ENCODE measurements around the gene ENTPD2. TPM values are rescaled to one million over a fixed set of nuclear protein-coding genes. Genes with fewer than 3 reads are reported as not detected.

ENTPD2 gene
- total and polyA plus RNA-seq, 4 donors = 0.09 to 0.40 (median 0.21) TPM

GRCh38 chr9:137016436-137016835 is 37.4 kb downstream of the ENTPD2 start:
- Histone ChIP-seq H3K27me3 (ENCODE audit: control insufficient read depth in 4 of 4, insufficient read depth in 4 of 4, low read length in 3 of 4) (no peaks in the 10 kb centered on the region), H3K27ac (ENCODE audit: low read depth in 1 of 2, low read length in 2 of 2) (no peak overlapping the region), H3K9me3 (ENCODE audit: control insufficient read depth in 4 of 4, low read length in 3 of 4) (no peaks in the 10 kb centered on the region), H3K4me1 (ENCODE audit: control insufficient read depth in 4 of 4, insufficient read depth in 4 of 4, low read length in 3 of 4) (no peaks in the 10 kb centered on the region), H3K9ac (ENCODE audit: low read depth in 1 of 2, low read length in 2 of 2) (no peak overlapping the region), H3K4me3 (ENCODE audit: low read depth in 1 of 3, low read length in 3 of 3) (no peak overlapping the region), H3K36me3 (ENCODE audit: control insufficient read depth in 4 of 4, insufficient read depth in 3 of 4, low read depth in 1 of 4, low read length in 3 of 4) (peaks cover 2 to 40% (median 19%) of the 10 kb centered on the region in 4 donors)
- no peak for TF ChIP-seq SP1 (IDR thresholded peaks at IDR 0.05)
- no peak for TF ChIP-seq ZBTB33 (IDR thresholded peaks at IDR 0.05)
- no peak for TF ChIP-seq ATF3 (IDR thresholded peaks at IDR 0.05)
- no peak for TF ChIP-seq TAF1 (conservative IDR thresholded peaks at IDR 0.05)
- no peak for TF ChIP-seq HNF4A (conservative IDR thresholded peaks at IDR 0.05)
- no peak for TF ChIP-seq HNF4G (IDR thresholded peaks at IDR 0.05)
- TF ChIP-seq YY1 (IDR thresholded peaks at IDR 0.05) = no peak
- TF ChIP-seq RAD21 (IDR thresholded peaks at IDR 0.05) = no peak
- no peak for TF ChIP-seq FOXA1 (IDR thresholded peaks at IDR 0.05)
- TF ChIP-seq EGR1 (IDR thresholded peaks at IDR 0.05; ENCODE audit: low read depth in 2 of 2) = no peak
- TF ChIP-seq MAX (IDR thresholded peaks at IDR 0.05) = no peak
- no peak for TF ChIP-seq REST (IDR thresholded peaks at IDR 0.05)
- no peak for TF ChIP-seq CTCF (IDR thresholded peaks at IDR 0.05; ENCODE audit: low read depth, low read length, missing input control)
- no peak for TF ChIP-seq FOXA2 (IDR thresholded peaks at IDR 0.05)
- TF ChIP-seq NR2F2 (IDR thresholded peaks at IDR 0.05) = no peak
- no peak for TF ChIP-seq RXRA (IDR thresholded peaks at IDR 0.05)
- no peak for DNase-seq (ENCODE audit: low spot score)
- WGBS = 98% methylated on average over 16 of the region's 16 CpGs

GRCh38 chr9:137015976-137016375 is 37.9 kb downstream of the ENTPD2 start:
- no peak overlapping the region for H3K4me3 ChIP-seq (ENCODE audit: low read depth in 1 of 3, low read length in 3 of 3)
- H3K4me1 ChIP-seq (ENCODE audit: control insufficient read depth in 4 of 4, insufficient read depth in 4 of 4, low read length in 3 of 4) = no peaks in the 10 kb centered on the region

More at GRCh38 chr9:137015976-137016375, 37.9 kb downstream of the ENTPD2 start:
- H3K27ac ChIP-seq (ENCODE audit: low read depth in 1 of 2, low read length in 2 of 2) = no peak overlapping the region
- no peaks in the 10 kb centered on the region for H3K9me3 ChIP-seq (ENCODE audit: control insufficient read depth in 4 of 4, low read length in 3 of 4)
- no peak for DNase-seq (ENCODE audit: low spot score)
- peaks cover 2 to 43% (median 19%) of the 10 kb centered on the region in 4 donors for H3K36me3 ChIP-seq (ENCODE audit: control insufficient read depth in 4 of 4, insufficient read depth in 3 of 4, low read depth in 1 of 4, low read length in 3 of 4)
- H3K27me3 ChIP-seq (ENCODE audit: control insufficient read depth in 4 of 4, insufficient read depth in 4 of 4, low read length in 3 of 4) = no peaks in the 10 kb centered on the region
- WGBS = 97% methylated on average over 21 of the region's 21 CpGs
- H3K9ac ChIP-seq (ENCODE audit: low read depth in 1 of 2, low read length in 2 of 2) = no peak overlapping the region
- TF ChIP-seq ATF3 (IDR thresholded peaks at IDR 0.05) = no peak
- no peak for TF ChIP-seq RXRA (IDR thresholded peaks at IDR 0.05)
- no peak for TF ChIP-seq FOXA2 (IDR thresholded peaks at IDR 0.05)
- TF ChIP-seq MAX (IDR thresholded peaks at IDR 0.05) = no peak
- no peak for TF ChIP-seq HNF4A (conservative IDR thresholded peaks at IDR 0.05)
- no peak for TF ChIP-seq FOXA1 (IDR thresholded peaks at IDR 0.05)
- no peak for TF ChIP-seq TAF1 (conservative IDR thresholded peaks at IDR 0.05)
- TF ChIP-seq GABPA (IDR thresholded peaks at IDR 0.05 in 1 of 2, conservative IDR thresholded peaks at IDR 0.05 in 1 of 2) = no peak
